ENCODE results near the gene NTSR1.

NTSR1 gene

DNA sequence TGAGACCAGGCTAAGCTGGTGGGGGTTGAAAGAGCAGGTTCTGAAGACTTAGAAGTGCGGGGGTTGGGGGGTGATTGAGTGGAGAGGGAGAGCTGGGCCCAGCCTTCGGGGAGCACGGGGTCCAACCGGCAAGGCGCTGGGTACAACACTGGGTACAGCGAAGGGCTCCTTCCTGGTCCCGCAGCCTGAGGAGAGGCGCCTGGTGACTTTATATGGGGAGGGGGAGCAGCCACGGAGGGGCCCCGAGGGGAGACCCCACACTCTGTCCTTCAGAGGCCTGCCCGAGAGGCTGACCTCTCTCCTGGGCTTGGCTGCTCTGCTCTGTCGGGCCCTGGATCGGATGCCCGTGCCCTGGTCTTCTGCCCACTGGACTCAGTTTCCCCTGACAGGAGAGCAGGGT, 10.4 kb upstream of the NTSR1 start:
- no peak for TF ChIP-seq TAF1 (IDR thresholded peaks at IDR 0.05; ENCODE audit: borderline replicate concordance, insufficient read depth, low read length)
- no peak for TF ChIP-seq SIN3A (IDR thresholded peaks at IDR 0.05; ENCODE audit: borderline replicate concordance, insufficient read depth, low read length)
- TF ChIP-seq FOXP2 (optimal IDR thresholded peaks at IDR 0.05; ENCODE audit: borderline replicate concordance, extremely low read depth, extremely low read length, insufficient read depth), result no peak
- no peak for TF ChIP-seq POLR2AphosphoS5 (IDR thresholded peaks at IDR 0.05; ENCODE audit: low read depth, low read length)
- TF ChIP-seq, protein P1, sequence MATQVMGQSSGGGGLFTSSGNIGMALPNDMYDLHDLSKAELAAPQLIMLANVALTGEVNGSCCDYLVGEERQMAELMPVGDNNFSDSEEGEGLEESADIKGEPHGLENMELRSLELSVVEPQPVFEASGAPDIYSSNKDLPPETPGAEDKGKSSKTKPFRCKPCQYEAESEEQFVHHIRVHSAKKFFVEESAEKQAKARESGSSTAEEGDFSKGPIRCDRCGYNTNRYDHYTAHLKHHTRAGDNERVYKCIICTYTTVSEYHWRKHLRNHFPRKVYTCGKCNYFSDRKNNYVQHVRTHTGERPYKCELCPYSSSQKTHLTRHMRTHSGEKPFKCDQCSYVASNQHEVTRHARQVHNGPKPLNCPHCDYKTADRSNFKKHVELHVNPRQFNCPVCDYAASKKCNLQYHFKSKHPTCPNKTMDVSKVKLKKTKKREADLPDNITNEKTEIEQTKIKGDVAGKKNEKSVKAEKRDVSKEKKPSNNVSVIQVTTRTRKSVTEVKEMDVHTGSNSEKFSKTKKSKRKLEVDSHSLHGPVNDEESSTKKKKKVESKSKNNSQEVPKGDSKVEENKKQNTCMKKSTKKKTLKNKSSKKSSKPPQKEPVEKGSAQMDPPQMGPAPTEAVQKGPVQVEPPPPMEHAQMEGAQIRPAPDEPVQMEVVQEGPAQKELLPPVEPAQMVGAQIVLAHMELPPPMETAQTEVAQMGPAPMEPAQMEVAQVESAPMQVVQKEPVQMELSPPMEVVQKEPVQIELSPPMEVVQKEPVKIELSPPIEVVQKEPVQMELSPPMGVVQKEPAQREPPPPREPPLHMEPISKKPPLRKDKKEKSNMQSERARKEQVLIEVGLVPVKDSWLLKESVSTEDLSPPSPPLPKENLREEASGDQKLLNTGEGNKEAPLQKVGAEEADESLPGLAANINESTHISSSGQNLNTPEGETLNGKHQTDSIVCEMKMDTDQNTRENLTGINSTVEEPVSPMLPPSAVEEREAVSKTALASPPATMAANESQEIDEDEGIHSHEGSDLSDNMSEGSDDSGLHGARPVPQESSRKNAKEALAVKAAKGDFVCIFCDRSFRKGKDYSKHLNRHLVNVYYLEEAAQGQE (IDR thresholded peaks at IDR 0.05; ENCODE audit: insufficient read depth in 1 of 2, low read depth in 2 of 2, low read length in 2 of 2), result no peak

DNA sequence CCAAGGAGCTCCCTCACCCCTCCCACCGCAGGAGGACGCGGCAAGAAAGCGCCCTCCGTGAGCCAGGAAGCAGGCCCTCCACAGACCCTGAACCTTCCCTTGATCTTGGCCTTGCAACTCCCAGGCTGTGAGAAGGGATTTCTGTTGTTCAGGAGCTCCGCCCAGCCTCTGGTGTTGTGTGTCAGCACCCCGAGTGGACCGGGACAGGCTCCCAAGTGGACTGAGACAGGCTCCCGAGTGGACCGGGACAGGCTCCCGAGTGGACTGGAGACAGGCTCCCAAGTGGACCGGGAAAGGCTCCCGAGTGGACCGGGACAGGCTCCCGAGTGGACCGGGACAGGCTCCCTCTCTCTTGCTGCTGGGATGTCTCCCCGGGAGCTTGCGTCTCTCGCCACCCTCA, 9.3 kb upstream of the NTSR1 start:
- no peak for TF ChIP-seq POLR2AphosphoS5 (IDR thresholded peaks at IDR 0.05; ENCODE audit: low read depth, low read length)
- TF ChIP-seq TAF1 (IDR thresholded peaks at IDR 0.05; ENCODE audit: borderline replicate concordance, insufficient read depth, low read length), result no peak
- TF ChIP-seq SIN3A (IDR thresholded peaks at IDR 0.05; ENCODE audit: borderline replicate concordance, insufficient read depth, low read length), result no peak
- TF ChIP-seq FOXP2 (optimal IDR thresholded peaks at IDR 0.05; ENCODE audit: borderline replicate concordance, extremely low read depth, extremely low read length, insufficient read depth), result no peak
- TF ChIP-seq, protein P1 (IDR thresholded peaks at IDR 0.05; ENCODE audit: insufficient read depth in 1 of 2, low read depth in 2 of 2, low read length in 2 of 2), result no peak

DNA sequence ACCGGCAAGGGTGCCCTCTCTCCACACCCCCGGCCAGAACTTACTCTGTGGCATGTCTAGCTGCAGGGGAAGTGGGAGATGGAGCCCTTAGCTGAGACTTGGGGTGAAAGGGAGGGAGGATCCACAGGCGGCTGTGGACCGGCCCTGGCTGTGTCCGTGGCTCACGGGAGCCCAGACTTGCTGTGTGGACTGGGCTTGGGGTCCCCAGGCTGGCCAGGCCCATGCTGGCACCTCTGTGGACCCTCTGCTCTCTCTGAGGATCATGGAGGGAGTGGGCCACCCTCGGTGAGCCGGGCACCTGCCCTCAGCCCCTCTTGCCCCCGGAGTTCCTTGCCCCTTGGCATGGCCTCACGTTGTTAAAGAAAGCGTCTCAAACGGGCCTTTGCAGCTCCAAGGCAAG, 8.9 kb upstream of the NTSR1 start:
- TF ChIP-seq TAF1 (IDR thresholded peaks at IDR 0.05; ENCODE audit: borderline replicate concordance, insufficient read depth, low read length), result no peak
- TF ChIP-seq, protein P1 (IDR thresholded peaks at IDR 0.05; ENCODE audit: insufficient read depth in 1 of 2, low read depth in 2 of 2, low read length in 2 of 2), result no peak
- TF ChIP-seq SIN3A (IDR thresholded peaks at IDR 0.05; ENCODE audit: borderline replicate concordance, insufficient read depth, low read length), result no peak
- no peak for TF ChIP-seq POLR2AphosphoS5 (IDR thresholded peaks at IDR 0.05; ENCODE audit: low read depth, low read length)
- no peak for TF ChIP-seq FOXP2 (optimal IDR thresholded peaks at IDR 0.05; ENCODE audit: borderline replicate concordance, extremely low read depth, extremely low read length, insufficient read depth)

- TF ChIP-seq TAF1 (IDR thresholded peaks at IDR 0.05; ENCODE audit: borderline replicate concordance, insufficient read depth, low read length), result no peak
- no peak for TF ChIP-seq POLR2AphosphoS5 (IDR thresholded peaks at IDR 0.05; ENCODE audit: low read depth, low read length)
Measured at GRCh38 chr20:62700261-62700930, 8.2 kb upstream of the NTSR1 start.

- TF ChIP-seq FOXP2 (optimal IDR thresholded peaks at IDR 0.05; ENCODE audit: borderline replicate concordance, extremely low read depth, extremely low read length, insufficient read depth) (no peak), SIN3A (IDR thresholded peaks at IDR 0.05; ENCODE audit: borderline replicate concordance, insufficient read depth, low read length) (no peak), POLR2AphosphoS5 (IDR thresholded peaks at IDR 0.05; ENCODE audit: low read depth, low read length) (no peak), TAF1 (IDR thresholded peaks at IDR 0.05; ENCODE audit: borderline replicate concordance, insufficient read depth, low read length) (no peak)
- TF ChIP-seq, protein P1 (IDR thresholded peaks at IDR 0.05; ENCODE audit: insufficient read depth in 1 of 2, low read depth in 2 of 2, low read length in 2 of 2), result no peak
Measured at GRCh38 chr20:62701161-62702012, 7.2 kb upstream of the NTSR1 start.
